ENCODE results near the gene ANKRD40.
A peak's percentile ranks its signal among the peaks of the same experiment; 100 is the strongest.
"Not testable (repeated sequence)": the region's sequence is repeated elsewhere in the genome, so short reads cannot be mapped to it uniquely, and the experiment has no call there.

ANKRD40 gene, protein sequence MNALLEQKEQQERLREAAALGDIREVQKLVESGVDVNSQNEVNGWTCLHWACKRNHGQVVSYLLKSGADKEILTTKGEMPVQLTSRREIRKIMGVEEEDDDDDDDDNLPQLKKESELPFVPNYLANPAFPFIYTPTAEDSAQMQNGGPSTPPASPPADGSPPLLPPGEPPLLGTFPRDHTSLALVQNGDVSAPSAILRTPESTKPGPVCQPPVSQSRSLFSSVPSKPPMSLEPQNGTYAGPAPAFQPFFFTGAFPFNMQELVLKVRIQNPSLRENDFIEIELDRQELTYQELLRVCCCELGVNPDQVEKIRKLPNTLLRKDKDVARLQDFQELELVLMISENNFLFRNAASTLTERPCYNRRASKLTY

DNA sequence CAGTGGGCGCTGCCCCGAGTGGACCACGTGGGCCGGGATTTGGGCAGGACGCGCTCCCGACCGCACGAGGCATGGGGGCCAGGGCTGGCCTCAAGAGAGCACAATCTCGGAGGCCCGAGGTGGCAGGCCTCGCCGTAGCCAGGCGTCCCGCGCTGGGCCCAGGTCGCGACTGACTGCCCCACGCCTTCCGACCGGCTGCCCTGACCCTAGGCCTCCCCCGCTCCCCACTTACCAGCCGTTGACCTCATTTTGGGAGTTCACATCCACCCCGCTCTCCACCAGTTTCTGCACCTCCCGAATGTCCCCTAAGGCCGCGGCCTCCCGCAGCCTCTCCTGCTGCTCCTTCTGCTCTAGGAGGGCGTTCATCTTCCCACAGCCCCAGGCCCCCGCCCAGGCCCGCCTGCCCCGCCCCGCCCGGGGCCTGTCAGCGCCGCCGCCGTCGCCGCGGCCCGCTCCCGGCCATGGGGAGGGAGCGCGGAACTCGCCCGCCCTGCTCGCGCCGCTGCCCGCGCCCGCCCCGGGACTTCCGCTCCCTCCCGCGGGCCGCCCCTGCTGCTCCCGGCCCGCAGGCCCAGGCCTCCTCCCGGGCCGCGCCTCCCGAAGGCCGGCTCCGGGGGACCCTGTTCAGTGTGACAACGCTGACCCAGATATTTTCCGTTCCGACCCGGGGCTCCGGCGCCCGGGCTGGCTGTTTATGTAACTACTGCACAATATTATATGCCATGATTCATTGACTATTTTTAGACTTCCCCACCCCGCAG lies at the start of gene ANKRD40:
Gene ANKRD40 (minus strand): TSS at position 626 of the 761 bp plus-strand sequence. CDS start 260 bp downstream, at position 366.
- peak; percentile 88 for DNase-seq

DNA sequence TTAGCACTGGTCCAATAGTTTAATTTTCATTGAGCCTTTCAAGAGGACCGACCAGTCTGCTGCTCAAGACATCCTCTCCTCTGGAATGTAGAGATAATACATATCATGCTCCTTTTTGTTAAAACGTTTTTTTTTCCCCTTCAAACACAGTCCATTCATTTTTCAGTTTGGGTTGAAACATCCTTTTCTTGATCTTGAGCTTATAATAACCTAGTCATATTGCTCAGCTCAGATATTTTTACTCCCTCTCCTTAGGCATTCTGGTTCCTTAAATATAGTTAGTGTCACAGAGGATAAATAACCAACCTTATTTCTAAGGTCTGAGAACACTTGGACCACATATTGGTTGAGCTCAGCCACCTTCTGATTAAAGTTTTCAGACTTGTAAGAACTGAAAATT lies 46.8 kb upstream of the ANKRD40 start:
- no peak for DNase-seq

DNA sequence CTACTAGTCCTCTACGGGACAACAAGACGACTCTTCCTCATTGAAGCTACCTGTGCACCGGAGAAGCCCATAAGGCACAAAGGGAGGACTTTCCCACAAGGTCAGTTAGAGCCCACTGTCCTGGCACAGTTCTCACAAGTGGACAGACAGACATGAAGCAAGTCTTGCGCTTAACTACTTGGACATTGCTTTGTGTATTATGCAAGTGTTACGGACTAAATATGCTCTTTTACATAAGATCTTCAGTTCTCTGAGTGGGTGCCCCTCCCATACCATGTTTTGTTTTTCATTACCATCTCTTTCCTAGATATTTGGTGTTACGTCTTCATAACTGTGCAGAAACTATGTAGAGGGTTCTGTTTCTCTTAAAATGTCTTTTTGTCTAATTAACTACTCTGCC lies 41.5 kb upstream of the ANKRD40 start:
- DNase-seq: no peak

DNA sequence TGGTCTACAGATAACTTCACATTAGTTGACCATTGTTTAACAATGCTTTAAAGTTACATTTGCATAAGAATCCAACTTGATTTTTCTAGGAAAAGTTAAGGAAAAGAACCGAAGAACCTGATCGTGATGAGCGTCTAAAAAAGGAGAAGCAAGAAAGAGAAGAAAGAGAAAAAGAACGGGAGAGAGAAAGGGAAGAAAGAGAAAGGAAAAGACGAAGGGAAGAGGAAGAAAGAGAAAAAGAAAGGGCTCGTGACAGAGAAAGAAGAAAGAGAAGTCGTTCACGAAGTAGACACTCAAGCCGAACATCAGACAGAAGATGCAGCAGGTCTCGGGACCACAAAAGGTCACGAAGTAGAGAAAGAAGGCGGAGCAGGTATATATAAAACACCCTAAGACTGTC lies 37.9 kb upstream of the ANKRD40 start:
- DNase-seq: no peak

DNA sequence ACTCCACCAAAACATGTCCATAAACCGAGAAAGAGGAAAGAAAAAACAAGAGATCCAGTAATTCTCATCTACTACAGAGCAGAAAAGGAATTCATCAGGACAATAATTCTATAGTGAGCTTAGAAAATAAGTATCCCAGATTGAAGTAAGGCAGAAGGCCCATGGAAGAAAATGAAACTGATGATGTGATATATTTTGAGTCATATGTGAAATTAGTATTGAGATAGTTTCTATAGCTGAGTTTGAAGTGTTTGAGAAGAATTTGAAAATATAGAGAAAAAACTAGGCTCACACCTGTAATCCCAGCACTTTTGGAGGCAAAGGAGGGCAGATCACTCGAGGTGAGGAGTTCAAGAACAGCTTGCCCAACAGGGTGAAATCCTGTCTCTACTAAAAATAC lies 31.4 kb upstream of the ANKRD40 start:
- no peak for DNase-seq

DNA sequence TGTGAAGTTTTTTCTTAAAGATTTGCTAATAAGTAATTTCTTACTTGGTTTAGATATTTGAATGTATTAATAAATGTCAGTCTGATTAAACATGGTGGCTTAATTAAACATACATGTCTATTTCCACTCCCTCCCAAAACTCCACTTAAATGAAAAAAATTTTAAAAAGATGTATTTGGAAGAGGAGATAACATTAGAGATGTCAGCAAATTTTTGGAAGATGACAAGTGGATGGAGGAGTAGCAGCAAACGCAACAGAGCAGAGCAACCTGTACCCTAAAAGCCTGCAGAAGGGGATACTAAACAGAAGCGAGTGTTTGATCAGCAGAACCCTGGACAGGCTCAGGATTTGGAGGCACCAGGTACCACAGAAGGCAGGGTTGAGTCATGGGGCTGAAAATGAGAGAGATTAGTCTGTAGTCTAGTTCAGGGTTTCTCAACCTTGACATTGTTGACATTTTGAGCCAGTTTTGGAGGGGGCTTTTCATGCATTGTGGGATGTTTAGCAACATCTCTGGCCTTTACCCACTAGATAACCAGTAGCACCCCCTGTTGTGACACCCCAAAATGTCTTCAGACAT lies 29.5 kb upstream of the ANKRD40 start:
- DNase-seq: no peak

DNA sequence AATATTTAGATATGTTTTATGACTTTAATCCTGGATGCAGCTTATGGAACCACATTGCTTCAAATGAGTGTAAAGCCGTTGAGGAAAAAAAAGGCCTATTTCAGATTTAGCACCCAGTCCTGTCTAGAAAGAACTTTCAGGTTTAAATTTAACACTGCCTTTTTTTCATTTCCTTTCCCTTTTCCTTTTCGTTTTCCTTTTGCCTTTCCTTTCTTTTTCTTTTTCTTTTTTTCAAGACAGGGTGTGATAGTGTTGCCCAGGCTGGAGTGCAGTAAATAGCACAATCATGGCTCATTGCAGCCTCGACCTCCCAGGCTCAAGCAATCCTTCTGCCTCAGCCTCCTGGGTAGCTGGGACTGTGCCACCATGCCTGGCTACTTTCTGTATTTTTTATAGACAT lies 27.6 kb upstream of the ANKRD40 start:
- DNase-seq: no peak

DNA sequence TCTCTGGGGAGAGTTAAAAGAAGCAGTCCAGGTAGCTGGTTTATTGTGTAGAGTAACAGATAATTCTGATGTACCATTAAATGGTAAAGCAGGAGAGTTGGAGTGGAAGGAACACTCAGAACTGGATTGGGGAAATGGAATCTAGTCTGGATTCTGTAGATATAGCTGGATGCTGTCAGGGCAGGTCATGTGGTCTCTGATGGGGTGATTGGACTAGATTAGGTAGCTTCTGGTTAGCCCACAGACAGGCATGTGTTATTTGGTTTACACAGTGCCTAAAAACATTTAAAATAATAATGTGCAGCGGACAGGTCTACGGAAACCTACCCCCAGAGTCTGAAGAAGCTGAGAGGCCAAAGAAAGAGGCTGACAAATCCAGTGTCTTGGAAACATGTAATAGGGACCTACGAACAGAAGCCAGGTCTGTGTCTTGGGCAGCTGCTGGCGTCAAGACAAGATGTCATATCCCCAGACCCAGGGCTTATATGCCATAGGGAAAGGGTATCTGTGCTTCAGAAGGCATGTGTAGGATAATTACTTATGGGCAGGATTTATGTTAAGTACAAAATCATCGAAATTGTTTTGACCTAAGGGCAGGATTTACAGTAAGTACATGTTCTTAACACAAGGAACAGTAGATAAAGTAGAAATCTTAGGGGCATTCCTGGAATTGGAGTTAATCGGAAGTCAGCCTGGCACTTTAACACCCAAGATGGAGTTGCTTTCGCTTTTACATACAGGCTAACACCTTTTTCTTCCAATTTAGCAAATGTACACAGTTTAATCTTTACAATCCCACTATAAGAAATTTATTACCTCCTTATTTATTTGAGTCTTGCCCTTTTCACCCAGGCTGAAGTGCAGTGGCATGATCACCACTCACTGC lies 24.1 kb upstream of the ANKRD40 start:
- no peak for DNase-seq

DNA sequence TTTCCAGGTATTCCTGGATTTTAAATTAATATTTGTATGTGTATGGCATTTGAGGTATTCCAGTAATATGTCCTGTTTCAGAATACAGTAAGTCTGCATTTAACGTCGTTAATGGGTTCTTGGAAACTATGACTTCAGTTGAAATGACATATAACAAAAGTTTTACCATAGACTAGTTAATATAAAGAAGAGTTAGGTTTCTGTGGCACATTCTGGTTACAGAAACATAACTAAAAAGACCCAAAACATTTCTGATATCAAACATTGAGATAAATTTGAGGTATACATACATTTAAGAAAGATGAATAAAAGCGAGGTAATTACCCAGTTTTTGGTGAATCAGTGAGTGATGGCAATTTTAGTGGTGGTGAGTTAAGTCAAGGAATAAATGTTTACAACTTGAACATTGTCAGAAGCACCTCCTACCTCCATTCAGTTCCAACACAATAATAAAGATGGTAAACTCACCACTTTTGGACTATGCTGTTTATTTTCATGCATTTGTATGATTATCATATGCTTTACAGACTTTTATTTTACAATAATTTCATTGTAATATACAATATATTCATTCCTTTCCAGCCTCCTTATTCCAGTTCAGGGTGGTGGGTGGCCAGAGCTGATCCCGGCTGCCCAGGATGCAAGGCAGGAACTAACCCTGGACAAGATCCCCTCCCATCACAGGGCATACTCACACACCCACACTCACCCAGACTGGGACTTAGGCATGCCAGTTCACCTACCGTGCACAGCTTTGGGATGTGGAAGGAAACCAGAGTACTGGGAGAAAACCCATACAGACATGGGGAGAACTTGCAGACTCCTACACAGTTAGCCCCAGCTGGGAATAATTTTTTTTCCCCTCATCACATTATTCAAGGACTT lies 21.4 kb upstream of the ANKRD40 start:
- no peak for DNase-seq

DNA sequence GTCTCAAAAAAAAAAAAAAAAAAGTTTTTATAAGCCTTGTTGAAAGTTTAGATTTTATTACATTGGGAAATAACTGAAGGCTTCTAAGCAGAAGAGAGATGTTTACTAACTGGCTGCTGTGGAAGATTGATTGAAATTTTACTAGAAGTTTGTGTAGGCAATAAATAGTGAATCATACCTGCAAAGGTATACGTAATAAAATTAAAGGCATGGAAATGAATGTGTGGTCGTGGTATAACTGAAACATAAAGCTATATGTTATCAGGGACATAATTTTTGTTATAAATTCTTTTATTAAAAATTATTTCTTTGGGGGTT lies 20.4 kb upstream of the ANKRD40 start:
- DNase-seq: no peak

DNA sequence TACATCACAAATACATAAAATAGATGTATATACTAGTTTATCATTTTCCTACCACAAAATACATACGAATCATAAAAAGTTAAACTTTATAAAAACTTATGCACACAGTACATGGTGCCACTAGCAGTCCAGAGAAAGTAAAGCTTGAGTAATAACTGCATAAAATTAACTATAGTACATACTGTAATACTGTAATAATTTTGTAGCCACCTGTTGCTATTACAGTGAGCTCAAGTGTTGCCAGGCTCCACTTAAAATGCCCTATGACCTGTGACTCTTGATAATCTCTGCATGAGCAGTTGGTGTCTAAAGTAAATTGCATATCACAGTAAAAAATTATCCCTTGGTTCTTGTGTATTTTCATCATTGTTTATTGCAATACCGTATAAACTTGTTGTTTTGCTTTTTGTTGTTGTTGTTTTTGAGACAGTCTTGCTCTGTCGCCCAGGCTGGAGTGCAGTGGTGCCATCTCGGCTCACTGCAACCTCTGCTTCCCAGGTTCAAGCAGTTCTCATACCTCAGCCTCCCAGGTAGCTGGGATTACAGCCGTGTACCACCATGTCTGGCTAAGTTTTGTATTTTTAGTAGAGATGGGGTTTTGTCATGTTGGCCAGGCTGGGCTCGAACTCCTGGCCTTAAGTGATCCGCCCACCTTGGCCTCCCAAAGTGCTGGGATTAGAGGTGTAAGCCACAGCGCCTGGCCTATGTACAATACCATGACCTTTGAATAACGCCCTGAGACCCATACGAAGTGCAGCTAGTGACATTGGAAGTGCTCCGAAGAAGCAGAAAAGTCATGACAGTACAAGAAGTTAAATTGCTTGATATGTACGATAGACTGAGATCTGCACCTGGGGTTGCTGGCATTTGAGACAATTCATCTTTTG lies 18.3 kb upstream of the ANKRD40 start:
- DNase-seq: no peak

DNA sequence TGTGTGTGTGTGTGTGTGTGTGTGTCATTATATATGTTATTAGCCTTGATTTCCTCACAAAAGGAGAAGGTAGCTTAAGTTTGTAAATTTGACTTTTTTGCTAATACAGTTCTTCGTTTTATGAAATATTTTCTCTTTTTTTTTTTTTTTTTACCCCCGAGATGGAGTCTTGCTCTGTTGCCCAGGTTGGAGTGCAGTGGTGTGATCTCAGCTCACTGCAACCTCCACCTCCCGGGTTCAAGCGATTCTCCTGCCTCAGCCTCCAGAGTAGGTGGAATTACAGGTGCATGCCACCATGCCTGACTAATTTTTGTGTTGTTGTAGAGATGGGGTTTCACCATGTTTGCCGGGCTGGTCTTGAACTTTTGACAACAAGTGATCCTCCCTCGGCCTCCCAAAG lies 16.9 kb upstream of the ANKRD40 start:
- DNase-seq: not testable (repeated sequence)

DNA sequence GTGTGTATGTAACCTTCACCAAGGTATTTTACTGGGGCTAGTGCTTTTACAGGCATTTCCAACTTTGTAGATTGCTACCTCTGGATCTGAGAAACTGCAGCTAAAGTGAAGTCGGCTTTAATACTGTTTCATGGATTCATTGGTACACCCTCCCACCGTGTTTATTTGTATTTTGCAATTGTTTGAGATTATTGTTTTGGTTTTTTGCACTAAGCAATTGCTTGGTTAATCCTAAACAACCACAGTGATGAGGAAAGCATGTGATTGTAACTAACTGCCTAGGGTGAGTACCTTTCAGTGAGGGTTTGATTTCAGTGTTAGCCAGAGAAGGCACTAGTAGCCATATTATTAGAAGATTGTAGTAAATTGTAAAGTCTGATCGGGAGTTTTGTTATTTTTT lies 15.0 kb upstream of the ANKRD40 start:
- no peak for DNase-seq

DNA sequence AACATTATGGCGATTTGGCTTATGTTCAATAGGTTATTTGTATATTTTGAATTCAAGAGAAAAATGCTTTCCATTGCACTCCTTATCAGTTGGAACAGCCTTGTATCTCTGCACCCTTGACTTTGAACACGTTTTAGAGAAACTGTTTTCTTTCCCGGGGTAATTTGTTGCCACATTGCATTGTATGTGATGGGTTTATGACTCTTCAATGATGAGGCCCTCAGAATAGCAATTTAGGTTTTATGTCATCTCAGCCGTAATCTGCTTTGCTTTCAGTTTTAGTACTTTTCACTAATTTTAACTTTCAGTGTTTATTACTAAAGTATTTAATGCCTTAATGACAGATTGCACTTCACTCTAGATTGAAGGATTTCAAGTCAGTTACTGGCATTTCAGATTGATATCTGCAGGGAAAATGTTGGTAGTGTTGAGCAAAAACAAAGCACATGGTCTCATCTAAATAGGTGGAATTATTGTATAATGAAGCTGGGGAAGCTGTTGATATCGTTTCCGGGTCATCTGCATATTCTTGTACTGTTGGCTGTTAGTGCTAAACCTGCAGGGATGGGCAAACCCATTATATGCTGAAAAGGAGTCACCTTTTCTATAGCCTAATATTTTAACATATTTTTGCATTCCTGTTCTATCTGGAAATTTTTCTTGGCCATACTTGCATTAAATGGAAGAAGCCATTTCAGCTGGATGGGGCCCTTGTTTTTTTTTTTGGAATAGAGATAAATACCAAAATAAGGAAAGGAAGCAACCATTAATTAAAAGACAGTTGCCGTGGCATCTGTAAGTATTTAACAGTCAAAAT lies 13.7 kb upstream of the ANKRD40 start:
- no peak for DNase-seq

DNA sequence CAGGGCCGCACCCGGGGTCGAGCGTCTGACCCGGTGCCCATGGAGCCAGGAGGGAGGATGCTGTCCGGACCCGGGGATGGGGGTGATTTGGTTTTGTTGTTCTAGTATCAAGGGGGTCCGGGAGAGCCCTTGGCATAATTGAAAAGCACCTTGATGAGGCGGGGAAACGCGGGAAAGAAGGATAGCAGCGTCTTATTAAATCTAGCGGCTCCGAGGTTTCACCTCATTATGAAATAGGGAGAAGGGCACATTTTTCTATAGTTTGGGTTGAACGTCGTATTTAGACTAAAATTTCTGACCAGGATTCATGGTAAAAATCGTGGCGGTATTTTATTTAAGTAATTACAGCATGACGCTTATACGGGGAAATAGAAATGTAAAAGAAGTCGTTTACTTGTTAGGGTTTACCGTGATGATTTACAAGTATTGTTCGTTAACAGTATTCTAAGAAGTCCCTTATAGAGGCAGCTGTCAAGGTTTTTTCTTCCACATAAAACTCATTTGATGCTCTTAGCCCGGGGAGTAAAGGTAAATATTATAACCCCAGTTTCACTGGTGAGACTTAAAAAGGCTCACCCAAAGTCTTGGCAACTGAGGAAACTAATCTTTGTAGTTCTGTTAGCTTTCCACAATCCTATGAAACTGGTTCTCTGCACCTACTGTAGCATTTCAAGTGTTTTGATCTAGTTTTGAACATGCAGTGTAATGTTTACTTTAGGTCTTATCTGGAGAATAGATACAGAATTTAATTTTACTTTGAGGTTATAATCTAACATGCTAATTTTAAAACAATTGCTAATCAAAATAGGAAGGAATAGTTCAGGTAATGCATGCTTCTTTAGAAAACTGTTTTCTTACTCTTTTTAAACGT lies 12.4 kb upstream of the ANKRD40 start:
- DNase-seq: no peak

DNA sequence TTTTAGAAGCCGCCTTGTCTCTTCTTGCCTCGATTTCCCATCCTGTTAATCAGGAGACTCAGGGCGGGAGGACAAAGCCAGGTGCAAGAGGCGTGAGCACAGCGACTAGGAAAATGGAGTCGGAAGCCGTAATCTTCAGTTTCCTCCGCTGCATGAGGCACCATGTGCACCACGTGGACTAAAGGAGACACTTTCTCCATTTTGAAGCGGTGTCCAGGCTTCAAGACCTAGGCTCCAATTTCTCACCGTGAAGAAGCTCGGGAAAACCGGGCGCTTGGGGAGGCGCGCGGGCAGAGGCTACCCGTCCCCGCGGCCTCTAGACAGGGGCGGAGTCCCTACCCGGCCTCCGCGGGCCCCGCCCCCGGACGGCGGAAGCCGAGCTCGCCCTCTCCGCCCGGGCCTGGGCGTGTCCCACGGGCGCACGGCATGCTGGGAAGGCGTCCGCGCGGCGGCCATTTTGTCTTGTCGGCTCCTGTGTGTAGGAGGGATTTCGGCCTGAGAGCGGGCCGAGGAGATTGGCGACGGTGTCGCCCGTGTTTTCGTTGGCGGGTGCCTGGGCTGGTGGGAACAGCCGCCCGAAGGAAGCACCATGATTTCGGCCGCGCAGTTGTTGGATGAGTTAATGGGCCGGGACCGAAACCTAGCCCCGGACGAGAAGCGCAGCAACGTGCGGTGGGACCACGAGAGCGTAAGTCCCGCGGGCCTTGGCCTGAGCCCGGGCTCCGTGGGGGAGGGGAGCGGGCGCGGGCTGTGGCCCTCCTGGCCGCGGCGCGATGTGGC lies 11.6 kb upstream of the ANKRD40 start, which contains the start of gene LUC7L3:
Gene LUC7L3 (plus strand): TSS at position 460 of the 780 bp plus-strand sequence. CDS start 130 bp downstream, at position 590.
- DNase-seq: peak; percentile 91

DNA sequence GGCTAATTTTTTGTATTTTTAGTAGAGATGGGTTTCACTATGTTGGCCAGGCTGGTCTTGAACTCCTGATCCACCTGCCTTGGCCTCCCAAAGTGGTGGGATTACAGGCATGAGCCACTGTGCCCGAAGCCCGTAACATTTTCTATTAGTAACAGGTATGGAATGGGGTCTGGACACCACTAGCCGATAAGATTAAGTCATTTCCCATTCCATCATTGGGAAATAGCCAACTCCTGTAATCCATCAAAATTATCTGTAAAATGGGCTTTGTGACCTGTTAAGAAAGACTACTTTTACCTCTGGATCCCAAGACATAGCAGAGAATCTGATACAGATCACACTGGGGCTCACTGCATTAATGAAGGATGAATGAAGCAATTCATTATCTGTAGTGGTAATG lies 7.8 kb upstream of the ANKRD40 start:
- DNase-seq: no peak

DNA sequence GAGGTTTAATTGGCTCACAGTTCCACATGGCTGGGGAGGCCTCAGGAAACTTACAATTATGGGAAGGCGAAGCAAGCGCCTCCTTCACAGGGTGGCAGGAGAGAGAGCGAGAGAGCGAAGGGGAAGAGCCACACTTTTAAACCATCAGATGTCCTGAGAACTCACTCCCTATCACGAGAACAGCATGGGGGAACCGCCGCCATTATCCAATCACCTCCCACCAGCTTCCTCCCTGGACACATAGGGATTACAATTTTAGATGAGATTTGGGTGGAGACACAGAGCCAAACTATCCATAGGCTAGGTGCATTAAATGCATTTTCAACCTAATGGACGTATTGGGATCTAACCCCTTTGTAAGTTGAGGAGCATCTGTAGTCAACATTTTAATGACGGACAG lies 4.9 kb upstream of the ANKRD40 start:
- no peak for DNase-seq
